Measurements from ENCODE around the gene GNB1L.

GNB1L gene

GRCh38 chr22:19898831-19899567, 44.3 kb upstream of the GNB1L start:
- no peak for ATAC-seq
- TF ChIP-seq PATZ1 (CRISPR knock-in tag; IDR thresholded peaks at IDR 0.05; ENCODE audit: borderline replicate concordance), result no peak
- no peak for TF ChIP-seq TCF4 (CRISPR knock-in tag; IDR thresholded peaks at IDR 0.05; ENCODE audit: borderline replicate concordance)
- no peak for TF ChIP-seq CSRNP3 (CRISPR knock-in tag; IDR thresholded peaks at IDR 0.05)
- no peak for TF ChIP-seq OSR1 (CRISPR knock-in tag; IDR thresholded peaks at IDR 0.05)
- no peak for TF ChIP-seq TOX (CRISPR knock-in tag; IDR thresholded peaks at IDR 0.05; ENCODE audit: borderline replicate concordance)
- no peak for TF ChIP-seq ISL1 (CRISPR knock-in tag; IDR thresholded peaks at IDR 0.05)
- TF ChIP-seq ZC3H10 (CRISPR knock-in tag; IDR thresholded peaks at IDR 0.05), result no peak
- no peak for TF ChIP-seq ESRRG (CRISPR knock-in tag; IDR thresholded peaks at IDR 0.05)
- TF ChIP-seq PPARA (CRISPR knock-in tag; IDR thresholded peaks at IDR 0.05; ENCODE audit: borderline replicate concordance), result no peak
- no peak for TF ChIP-seq SNAI2 (CRISPR knock-in tag; IDR thresholded peaks at IDR 0.05)
- no peak for TF ChIP-seq CSDC2 (CRISPR knock-in tag; IDR thresholded peaks at IDR 0.05)
- TF ChIP-seq BACH2 (CRISPR knock-in tag; IDR thresholded peaks at IDR 0.05; ENCODE audit: borderline replicate concordance), result no peak

GRCh38 chr22:19898145-19898544, 43.5 kb upstream of the GNB1L start:
- no peak for ATAC-seq
- TF ChIP-seq ESRRG (CRISPR knock-in tag; IDR thresholded peaks at IDR 0.05) (no peak), ZC3H10 (CRISPR knock-in tag; IDR thresholded peaks at IDR 0.05) (no peak), OSR1 (CRISPR knock-in tag; IDR thresholded peaks at IDR 0.05) (no peak), ZFP30 (CRISPR knock-in tag; IDR thresholded peaks at IDR 0.05) (no peak), CREB5 (CRISPR knock-in tag; IDR thresholded peaks at IDR 0.05; ENCODE audit: low read depth) (no peak), CSRNP3 (CRISPR knock-in tag; IDR thresholded peaks at IDR 0.05) (no peak), GLIS3 (CRISPR knock-in tag; IDR thresholded peaks at IDR 0.05) (no peak), ARNTL (CRISPR knock-in tag; IDR thresholded peaks at IDR 0.05; ENCODE audit: borderline replicate concordance, low read depth) (no peak), ZNF565 (CRISPR knock-in tag; conservative IDR thresholded peaks at IDR 0.05; ENCODE audit: low read depth) (no peak), ZNF70 (CRISPR knock-in tag; IDR thresholded peaks at IDR 0.05) (no peak), TSHZ2 (CRISPR knock-in tag; IDR thresholded peaks at IDR 0.05) (no peak), ZNF8 (CRISPR knock-in tag; IDR thresholded peaks at IDR 0.05) (no peak), PATZ1 (CRISPR knock-in tag; IDR thresholded peaks at IDR 0.05; ENCODE audit: borderline replicate concordance) (no peak), ISL1 (CRISPR knock-in tag; IDR thresholded peaks at IDR 0.05) (no peak), POU6F1 (CRISPR knock-in tag; IDR thresholded peaks at IDR 0.05; ENCODE audit: borderline replicate concordance, low read depth) (no peak), PPARA (CRISPR knock-in tag; IDR thresholded peaks at IDR 0.05; ENCODE audit: borderline replicate concordance) (no peak), BACH2 (CRISPR knock-in tag; IDR thresholded peaks at IDR 0.05; ENCODE audit: borderline replicate concordance) (no peak), TCF4 (CRISPR knock-in tag; IDR thresholded peaks at IDR 0.05; ENCODE audit: borderline replicate concordance) (no peak), CSDC2 (CRISPR knock-in tag; IDR thresholded peaks at IDR 0.05) (no peak)

Measured in SK-N-SH treated with all-trans-retinoic acid at 6 μM for 48 hours (cell line).